WTC11 (cell line): ENCODE results near the gene OR2F1. TPM values are rescaled to one million over a fixed set of nuclear protein-coding genes. Genes with fewer than 3 reads are reported as not detected.

Source experiments
- ATAC-seq: fragments of 200-7000 bp; cut with Tn5 transposase; 2 replicates; pipeline ENCODE4 v1.10.0; 2021; ENCODE audit warnings: mild to moderate bottlenecking, moderate library complexity
- CTCF ChIA-PET: fragments of 300-600 bp; sonication (Branson Sonifier 250); formaldehyde crosslinking; loops from one replicate; lab custom pipeline; 2021; ENCODE audit warnings: antibody characterized with exemption; lab: Charles Lee
- POLR2A ChIA-PET: fragments of 350-600 bp; sonication (Branson Sonifier 250); formaldehyde crosslinking; loops from one replicate; lab custom pipeline; 2021; ENCODE audit warnings: antibody characterized with exemption; lab: Charles Lee
- DNase-seq: peaks from one replicate; pipeline ENCODE4 v3.0.0; 2021; ENCODE audit warnings: low spot score
- H3K27ac Mint-ChIP-seq: 2 replicates; pipeline ENCODE4 v1.8.0; 2021; ENCODE audit warnings: mixed read lengths
- H3K27me3 Mint-ChIP-seq: 2 replicates; pipeline ENCODE4 v1.8.0; 2021; ENCODE audit warnings: low read depth, mild to moderate bottlenecking, moderate library complexity, mixed read lengths
- H3K36me3 Mint-ChIP-seq: 2 replicates; pipeline ENCODE4 v1.8.0; 2021; ENCODE audit warnings: mixed read lengths
- H3K4me1 Mint-ChIP-seq: 2 replicates; pipeline ENCODE4 v1.8.0; 2022; ENCODE audit warnings: mixed read lengths
- H3K4me3 Mint-ChIP-seq: 2 replicates; pipeline ENCODE4 v1.8.0; 2021; ENCODE audit warnings: mild to moderate bottlenecking, moderate library complexity, mixed read lengths
- H3K9me3 Mint-ChIP-seq: 2 replicates; pipeline ENCODE4 v1.8.0; 2021; ENCODE audit warnings: mixed read lengths
- ATF6 ChIP-seq: sonication (generic); formaldehyde crosslinking; IDR thresholded peaks from 2 replicates; pipeline ENCODE4 v1.8.1; 2023; ENCODE audit warnings: mild to moderate bottlenecking, missing genetic modification reagents
- CREB1 ChIP-seq: sonication (generic); formaldehyde crosslinking; IDR thresholded peaks from 2 replicates; pipeline ENCODE4 v1.8.0; 2023; ENCODE audit warnings: mild to moderate bottlenecking, missing genetic modification reagents
- CREM ChIP-seq: sonication (generic); formaldehyde crosslinking; IDR thresholded peaks from 2 replicates; pipeline ENCODE4 v1.8.1; 2022; ENCODE audit warnings: mild to moderate bottlenecking, missing genetic modification reagents, moderate library complexity
- E2F1 ChIP-seq: sonication (generic); formaldehyde crosslinking; IDR thresholded peaks from 2 replicates; pipeline ENCODE4 v1.8.0; 2022; ENCODE audit warnings: mild to moderate bottlenecking, missing genetic modification reagents
- ERG ChIP-seq: fragments of 250-450 bp; sonication (Bioruptor Pico); IDR thresholded peaks from 2 replicates; pipeline ENCODE4 v1.8.0; 2021; ENCODE audit warnings: mild to moderate bottlenecking
- HMGXB4 ChIP-seq: sonication (generic); formaldehyde crosslinking; IDR thresholded peaks from 2 replicates; pipeline ENCODE4 v1.8.1; 2023; ENCODE audit warnings: mild to moderate bottlenecking, moderate library complexity, missing genetic modification reagents
- JAZF1 ChIP-seq: fragments of 250-450 bp; sonication (Bioruptor Pico); IDR thresholded peaks from 2 replicates; pipeline ENCODE4 v1.9.0; 2021; ENCODE audit warnings: moderate library complexity, mild to moderate bottlenecking, inconsistent platforms
- TEAD1 ChIP-seq: sonication (generic); formaldehyde crosslinking; IDR thresholded peaks from 2 replicates; pipeline ENCODE4 v1.8.0; 2022; ENCODE audit warnings: mild to moderate bottlenecking, missing genetic modification reagents
- TP53 ChIP-seq: sonication (generic); formaldehyde crosslinking; IDR thresholded peaks from 2 replicates; pipeline ENCODE4 v1.8.1; 2023; ENCODE audit warnings: mild to moderate bottlenecking, missing genetic modification reagents
- ZNF232 ChIP-seq: sonication (generic); formaldehyde crosslinking; IDR thresholded peaks from 2 replicates; pipeline ENCODE4 v1.8.0; 2022; ENCODE audit warnings: mild to moderate bottlenecking, missing genetic modification reagents
- ZNF281 ChIP-seq: sonication (generic); formaldehyde crosslinking; IDR thresholded peaks from 2 replicates; pipeline ENCODE4 v1.8.0; 2023; ENCODE audit warnings: mild to moderate bottlenecking, missing genetic modification reagents
- ZNF396 ChIP-seq: fragments of 250-450 bp; sonication (Bioruptor Pico); IDR thresholded peaks from 2 replicates; pipeline ENCODE4 v1.8.0; 2021; ENCODE audit warnings: mild to moderate bottlenecking, moderate library complexity, borderline replicate concordance
- ZNF425 ChIP-seq: fragments of 250-450 bp; sonication (Bioruptor Pico); conservative IDR thresholded peaks from 2 replicates; pipeline ENCODE4 v1.9.0; 2021; ENCODE audit warnings: mild to moderate bottlenecking
- total RNA-seq: library from RNA; stranded (reverse); gene quantifications from 3 replicates; pipeline ENCODE4 v1.2.3, GENCODE V29; 2021

The OR2F1 gene
- total RNA-seq, 1 experiment from 2014 or later = not detected

- ChIA-PET POLR2A (no interaction called here), CTCF (no interaction called here)
- ATAC-seq (no peak), DNase-seq (no peak)
- TF ChIP-seq CREB1 (CRISPR knock-in tag) (no peak), ZNF232 (CRISPR knock-in tag) (no peak), HMGXB4 (CRISPR knock-in tag) (no peak), ZNF281 (CRISPR knock-in tag) (no peak), ZNF396 (CRISPR knock-in tag) (no peak), CREM (CRISPR knock-in tag) (no peak), ATF6 (CRISPR knock-in tag) (no peak), JAZF1 (no peak), TP53 (CRISPR knock-in tag) (no peak), ERG (CRISPR knock-in tag) (no peak), TEAD1 (CRISPR knock-in tag) (no peak), E2F1 (CRISPR knock-in tag) (no peak), ZNF425 (CRISPR knock-in tag) (no peak)
- H3K27me3 Mint-ChIP-seq = no peaks in the 10 kb centered on the region; the same call in 1 of the 2 replicates
- no peaks in the 10 kb centered on the region for H3K36me3 Mint-ChIP-seq
- H3K27ac Mint-ChIP-seq = no peak overlapping the region
- H3K4me3 Mint-ChIP-seq = no peak overlapping the region
- peaks cover 20% of the 10 kb centered on the region for H3K4me1 Mint-ChIP-seq
- H3K9me3 Mint-ChIP-seq = peaks cover 8% of the 10 kb centered on the region
Observed at GRCh38 chr7:143960813-143961610, 6.4 kb downstream of the OR2F1 start.
